Osteoblast (primary cell): ENCODE results near the gene PPARGC1A. TPM values are rescaled to one million over a fixed set of nuclear protein-coding genes. Genes with fewer than 3 reads are reported as not detected.

Experiments
- DNase-seq: peaks from one replicate; pipeline ENCODE4 v3.0.0; 2011; ENCODE audit warnings: low spot score, mixed read lengths; ENCODE audit not compliant: insufficient read length; ENCODE audit errors: missing footprints
- H2AFZ ChIP-seq: 2 replicates; pipeline ENCODE4 v1.6.0; 2011; ENCODE audit warnings: mild to moderate bottlenecking, low read length
- H3K27ac ChIP-seq: 2 replicates; pipeline ENCODE4 v1.5.1; 2011; ENCODE audit warnings: mild to moderate bottlenecking, low read depth, low read length, moderate library complexity
- H3K27me3 ChIP-seq: 2 replicates; pipeline ENCODE4 v1.6.0; 2012; ENCODE audit warnings: mild to moderate bottlenecking, control low read depth, inconsistent platforms, low read length, moderate library complexity; ENCODE audit not compliant: insufficient read depth
- H3K36me3 ChIP-seq: 2 replicates; pipeline ENCODE4 v1.5.1; 2011; ENCODE audit warnings: mild to moderate bottlenecking, low read length, control low read depth, moderate library complexity; ENCODE audit not compliant: insufficient read depth
- H3K4me1 ChIP-seq: 2 replicates; pipeline ENCODE4 v1.5.1; 2011; ENCODE audit warnings: mild to moderate bottlenecking, low read length, control low read depth, moderate library complexity; ENCODE audit not compliant: insufficient read depth
- H3K4me2 ChIP-seq: 2 replicates; pipeline ENCODE4 v1.6.0; 2011; ENCODE audit warnings: mild to moderate bottlenecking, low read length; ENCODE audit not compliant: insufficient read depth
- H3K4me3 ChIP-seq: fragments of 200-600 bp; sonication (generic); 3 replicates; pipeline ENCODE4 v1.5.1; 2012; ENCODE audit warnings: mild to moderate bottlenecking, low read length, inconsistent platforms; ENCODE audit not compliant: insufficient read depth
- H3K79me2 ChIP-seq: 2 replicates; pipeline ENCODE4 v1.6.0; 2012; ENCODE audit warnings: mild to moderate bottlenecking, low read length, control low read depth, inconsistent platforms; ENCODE audit not compliant: insufficient read depth
- H3K9me3 ChIP-seq: 2 replicates; pipeline ENCODE4 v1.5.1; 2011; ENCODE audit warnings: low read depth, low read length, control low read depth
- H4K20me1 ChIP-seq: 2 replicates; pipeline ENCODE4 v1.6.0; 2012; ENCODE audit warnings: mild to moderate bottlenecking, low read length, control low read depth; ENCODE audit not compliant: insufficient read depth
- total RNA-seq: library from RNA; depleted of rRNA; stranded (reverse); fragments of >200 nt; gene quantifications from 2 replicates; pipeline ENCODE4 v1.2.3, GENCODE V29; 2012
- TF ChIP-seq, protein P1 (sequence below): IDR thresholded peaks from 2 replicates; pipeline ENCODE4 v1.5.1; 2011; ENCODE audit warnings: mild to moderate bottlenecking, low read depth, low read length, moderate library complexity; ENCODE audit errors: extremely low read depth

PPARGC1A gene
- total RNA-seq, 1 donor, result 2.5 TPM

DNA sequence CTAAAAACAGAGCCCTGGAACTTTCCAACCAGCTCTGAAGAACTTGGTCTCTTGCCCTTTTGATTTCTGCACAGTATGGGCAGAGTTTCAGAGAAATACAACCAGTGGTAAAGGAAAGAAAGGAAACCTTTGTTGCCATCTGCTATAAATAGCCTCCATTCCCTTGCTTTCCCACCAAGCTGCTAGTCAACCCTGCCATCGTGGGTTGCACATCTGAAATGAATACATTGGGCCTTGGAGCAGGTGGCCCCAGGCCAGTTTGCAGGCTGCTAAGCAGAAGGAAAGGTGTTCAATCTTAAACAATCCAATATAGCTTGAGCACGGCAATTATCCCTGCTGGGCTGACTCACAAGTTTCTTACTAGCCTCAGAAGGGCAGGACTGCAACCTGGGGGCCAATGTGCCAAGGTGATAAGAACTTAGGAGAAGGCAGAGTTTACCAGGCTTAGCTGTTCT is 142.5 kb downstream of the PPARGC1A start:
- H3K4me2 ChIP-seq, result no peak overlapping the region
- no peaks in the 10 kb centered on the region for H3K36me3 ChIP-seq
- H3K79me2 ChIP-seq, result no peaks in the 10 kb centered on the region
- H3K9me3 ChIP-seq, result no peaks in the 10 kb centered on the region
- TF ChIP-seq, protein P1, sequence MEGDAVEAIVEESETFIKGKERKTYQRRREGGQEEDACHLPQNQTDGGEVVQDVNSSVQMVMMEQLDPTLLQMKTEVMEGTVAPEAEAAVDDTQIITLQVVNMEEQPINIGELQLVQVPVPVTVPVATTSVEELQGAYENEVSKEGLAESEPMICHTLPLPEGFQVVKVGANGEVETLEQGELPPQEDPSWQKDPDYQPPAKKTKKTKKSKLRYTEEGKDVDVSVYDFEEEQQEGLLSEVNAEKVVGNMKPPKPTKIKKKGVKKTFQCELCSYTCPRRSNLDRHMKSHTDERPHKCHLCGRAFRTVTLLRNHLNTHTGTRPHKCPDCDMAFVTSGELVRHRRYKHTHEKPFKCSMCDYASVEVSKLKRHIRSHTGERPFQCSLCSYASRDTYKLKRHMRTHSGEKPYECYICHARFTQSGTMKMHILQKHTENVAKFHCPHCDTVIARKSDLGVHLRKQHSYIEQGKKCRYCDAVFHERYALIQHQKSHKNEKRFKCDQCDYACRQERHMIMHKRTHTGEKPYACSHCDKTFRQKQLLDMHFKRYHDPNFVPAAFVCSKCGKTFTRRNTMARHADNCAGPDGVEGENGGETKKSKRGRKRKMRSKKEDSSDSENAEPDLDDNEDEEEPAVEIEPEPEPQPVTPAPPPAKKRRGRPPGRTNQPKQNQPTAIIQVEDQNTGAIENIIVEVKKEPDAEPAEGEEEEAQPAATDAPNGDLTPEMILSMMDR, result no peak
- no peaks in the 10 kb centered on the region for H4K20me1 ChIP-seq
- H3K27ac ChIP-seq, result no peak overlapping the region
- no peaks in the 10 kb centered on the region for H3K4me1 ChIP-seq
- no peaks in the 10 kb centered on the region for H3K27me3 ChIP-seq
- no peak overlapping the region for H2AFZ ChIP-seq
- no peak for DNase-seq
- no peak overlapping the region for H3K4me3 ChIP-seq

DNA sequence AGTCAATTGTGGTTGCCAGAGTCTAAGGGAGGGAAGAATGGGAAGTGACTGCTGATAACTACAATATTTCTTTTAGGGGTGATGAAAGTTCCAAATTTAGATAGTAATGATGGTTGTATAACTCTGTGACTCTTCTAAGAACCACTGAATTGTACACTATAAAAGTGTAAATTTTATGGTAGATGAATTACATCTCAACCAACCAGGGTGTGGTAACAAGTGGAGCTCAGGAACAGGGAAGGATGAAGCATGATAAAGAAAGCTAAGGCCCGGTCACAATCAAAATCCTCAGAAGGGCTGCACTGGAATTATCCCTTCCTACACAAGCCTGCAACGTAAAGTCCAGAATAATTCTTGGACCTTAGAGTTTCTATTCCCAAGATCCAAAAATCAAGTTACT is 143.2 kb downstream of the PPARGC1A start:
- DNase-seq, result no peak
- H3K36me3 ChIP-seq, result no peaks in the 10 kb centered on the region
- H3K27me3 ChIP-seq, result no peaks in the 10 kb centered on the region
- H2AFZ ChIP-seq, result no peak overlapping the region
- H3K27ac ChIP-seq, result no peak overlapping the region
- H4K20me1 ChIP-seq, result no peaks in the 10 kb centered on the region
- no peaks in the 10 kb centered on the region for H3K9me3 ChIP-seq
- no peak overlapping the region for H3K4me2 ChIP-seq
- TF ChIP-seq, protein P1, result no peak
- no peaks in the 10 kb centered on the region for H3K79me2 ChIP-seq
- no peaks in the 10 kb centered on the region for H3K4me1 ChIP-seq
- no peak overlapping the region for H3K4me3 ChIP-seq

DNA sequence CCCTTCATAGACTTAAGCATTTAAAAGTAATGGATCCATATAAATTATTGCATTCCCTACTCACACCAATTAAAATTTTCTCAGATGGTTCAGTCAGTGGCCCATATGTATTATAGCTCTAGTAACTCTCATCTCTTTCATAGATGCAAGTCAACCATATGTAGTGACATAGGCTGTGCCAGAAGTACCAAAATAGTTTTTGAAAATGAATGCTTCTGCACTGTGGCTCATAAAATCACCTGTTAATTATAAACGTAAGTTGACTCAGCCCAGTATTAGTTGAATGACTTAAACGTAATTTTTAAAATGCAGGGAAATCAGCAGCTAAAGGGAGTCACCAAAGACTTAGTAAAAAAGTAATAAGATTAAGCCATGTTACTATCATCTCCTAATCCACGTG is 143.8 kb downstream of the PPARGC1A start:
- Histone ChIP-seq H3K9me3 (no peaks in the 10 kb centered on the region), H4K20me1 (no peaks in the 10 kb centered on the region), H2AFZ (no peak overlapping the region), H3K4me1 (no peaks in the 10 kb centered on the region), H3K79me2 (no peaks in the 10 kb centered on the region), H3K27ac (no peak overlapping the region), H3K4me2 (no peak overlapping the region), H3K27me3 (no peaks in the 10 kb centered on the region), H3K4me3 (no peak overlapping the region), H3K36me3 (no peaks in the 10 kb centered on the region)
- TF ChIP-seq, protein P1, result no peak
- DNase-seq, result no peak

DNA sequence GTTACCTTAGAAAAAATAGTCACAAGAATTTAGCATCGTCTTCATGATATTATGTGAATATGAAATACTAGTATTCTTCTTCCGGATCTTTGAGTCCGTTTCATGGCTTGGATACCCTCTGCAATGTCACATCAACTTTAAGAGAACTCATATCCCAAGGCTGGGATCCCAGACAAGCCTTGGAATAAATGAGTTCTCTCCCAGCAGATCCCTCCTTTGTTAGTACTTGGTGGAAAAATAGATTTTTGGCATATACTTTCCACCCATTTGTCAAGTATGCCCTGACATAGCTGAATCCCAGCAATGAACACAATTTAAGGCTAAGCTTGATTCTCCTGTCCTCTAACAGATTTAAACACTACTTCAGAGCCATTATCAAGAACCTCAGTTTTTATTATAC is 144.5 kb downstream of the PPARGC1A start:
- TF ChIP-seq, protein P1, result no peak
- Histone ChIP-seq H3K27ac (no peak overlapping the region), H3K36me3 (no peaks in the 10 kb centered on the region), H3K9me3 (no peaks in the 10 kb centered on the region), H3K4me1 (no peaks in the 10 kb centered on the region), H3K4me2 (no peak overlapping the region), H3K79me2 (no peaks in the 10 kb centered on the region), H2AFZ (no peak overlapping the region), H3K4me3 (no peak overlapping the region), H3K27me3 (no peaks in the 10 kb centered on the region), H4K20me1 (no peaks in the 10 kb centered on the region)
- DNase-seq, result no peak
